Measurements from ENCODE around the gene LNP1. TPM values are rescaled to one million over a fixed set of nuclear protein-coding genes. Genes with fewer than 3 reads are reported as not detected.

Gene LNP1
- total and polyA plus RNA-seq, 2 of the 13 experiments (the other 11 are each of a cell fraction or from before 2014, with no cell fraction given): 3.6 to 7.0 TPM

- TF ChIP-seq ZNF574 (CRISPR knock-in tag; IDR thresholded peaks at IDR 0.05) (no peak), DNMT3B (CRISPR knock-in tag; conservative IDR thresholded peaks at IDR 0.05) (no peak), MEIS1 (CRISPR knock-in tag; IDR thresholded peaks at IDR 0.05; ENCODE audit: borderline replicate concordance) (no peak), ZXDC (CRISPR knock-in tag; IDR thresholded peaks at IDR 0.05) (no peak), ZNF354B (CRISPR knock-in tag; IDR thresholded peaks at IDR 0.05) (no peak), IRF2 (CRISPR knock-in tag; IDR thresholded peaks at IDR 0.05) (no peak), RXRA (CRISPR knock-in tag; IDR thresholded peaks at IDR 0.05) (no peak), ZNF614 (CRISPR knock-in tag; IDR thresholded peaks at IDR 0.05; ENCODE audit: borderline replicate concordance) (no peak), MED8 (CRISPR knock-in tag; IDR thresholded peaks at IDR 0.05; ENCODE audit: insufficient replicate concordance) (no peak), ZNF431 (CRISPR knock-in tag; IDR thresholded peaks at IDR 0.05; ENCODE audit: borderline replicate concordance, low read depth) (no peak), HDAC6 (IDR thresholded peaks at IDR 0.05; ENCODE audit: low read depth, low read length) (no peak), KMT2B (CRISPR knock-in tag; IDR thresholded peaks at IDR 0.05) (no peak), ZNF781 (CRISPR knock-in tag; IDR thresholded peaks at IDR 0.05; ENCODE audit: borderline replicate concordance, not compliant biosample characterization) (no peak), ZNF891 (CRISPR knock-in tag; IDR thresholded peaks at IDR 0.05) (no peak), ZBTB33 (CRISPR knock-in tag; IDR thresholded peaks at IDR 0.05) (no peak), ZNF33A (CRISPR knock-in tag; IDR thresholded peaks at IDR 0.05; ENCODE audit: borderline replicate concordance) (no peak)
- TF ChIP-seq, protein P1, sequence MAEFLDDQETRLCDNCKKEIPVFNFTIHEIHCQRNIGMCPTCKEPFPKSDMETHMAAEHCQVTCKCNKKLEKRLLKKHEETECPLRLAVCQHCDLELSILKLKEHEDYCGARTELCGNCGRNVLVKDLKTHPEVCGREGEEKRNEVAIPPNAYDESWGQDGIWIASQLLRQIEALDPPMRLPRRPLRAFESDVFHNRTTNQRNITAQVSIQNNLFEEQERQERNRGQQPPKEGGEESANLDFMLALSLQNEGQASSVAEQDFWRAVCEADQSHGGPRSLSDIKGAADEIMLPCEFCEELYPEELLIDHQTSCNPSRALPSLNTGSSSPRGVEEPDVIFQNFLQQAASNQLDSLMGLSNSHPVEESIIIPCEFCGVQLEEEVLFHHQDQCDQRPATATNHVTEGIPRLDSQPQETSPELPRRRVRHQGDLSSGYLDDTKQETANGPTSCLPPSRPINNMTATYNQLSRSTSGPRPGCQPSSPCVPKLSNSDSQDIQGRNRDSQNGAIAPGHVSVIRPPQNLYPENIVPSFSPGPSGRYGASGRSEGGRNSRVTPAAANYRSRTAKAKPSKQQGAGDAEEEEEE (CRISPR knock-in tag; IDR thresholded peaks at IDR 0.05; ENCODE audit: borderline replicate concordance): no peak
Observed at GRCh38 chr3:100386437-100387074, 14.8 kb upstream of the LNP1 start (continued).
